H9 (cell line): Measurements from ENCODE around the gene HSD3B1. TPM values are rescaled to one million over a fixed set of nuclear protein-coding genes. Genes with fewer than 3 reads are reported as not detected.

Source experiments
- DNase-seq: peaks from one replicate; pipeline ENCODE4 v3.0.0-alpha.2; 2017
- H2AFZ ChIP-seq: one replicate; pipeline ENCODE4 v1.6.1; 2013; ENCODE audit warnings: mild to moderate bottlenecking, low read length, control low read depth, moderate library complexity
- H2AK5ac ChIP-seq: 2 replicates; pipeline ENCODE4 v1.6.1; 2013; ENCODE audit warnings: low read length, control low read depth, mixed read lengths; ENCODE audit not compliant: insufficient read length
- H2BK120ac ChIP-seq: one replicate; pipeline ENCODE4 v1.6.1; 2013; ENCODE audit warnings: low read depth, mild to moderate bottlenecking, low read length, control low read depth, inconsistent platforms; ENCODE audit not compliant: poor library complexity, severe bottlenecking
- H2BK12ac ChIP-seq: 2 replicates; pipeline ENCODE4 v1.6.1; 2013; ENCODE audit warnings: low read length, control low read depth, mixed read lengths, low read depth; ENCODE audit not compliant: insufficient read length
- H2BK15ac ChIP-seq: 2 replicates; pipeline ENCODE4 v1.6.1; 2013; ENCODE audit warnings: low read depth, low read length, control low read depth
- H2BK20ac ChIP-seq: one replicate; pipeline ENCODE4 v1.6.1; 2013; ENCODE audit warnings: low read depth, mild to moderate bottlenecking, low read length, control low read depth, inconsistent platforms; ENCODE audit not compliant: poor library complexity, severe bottlenecking
- H2BK5ac ChIP-seq: 2 replicates; pipeline ENCODE4 v1.6.1; 2013; ENCODE audit warnings: low read length, control low read depth, mixed read lengths; ENCODE audit not compliant: insufficient read length
- H3K14ac ChIP-seq: 2 replicates; pipeline ENCODE4 v1.6.1; 2013; ENCODE audit warnings: low read length, control low read depth; ENCODE audit not compliant: insufficient read depth
- H3K18ac ChIP-seq: 2 replicates; pipeline ENCODE4 v1.6.1; 2013; ENCODE audit warnings: low read depth, mild to moderate bottlenecking, mixed read lengths, low read length, control low read depth; ENCODE audit not compliant: insufficient read length
- H3K23ac ChIP-seq: 2 replicates; pipeline ENCODE4 v1.6.1; 2013; ENCODE audit warnings: low read length, control low read depth, mixed read lengths, low read depth; ENCODE audit not compliant: insufficient read length
- H3K23me2 ChIP-seq: 2 replicates; pipeline ENCODE4 v1.6.1; 2013; ENCODE audit warnings: low read depth, mild to moderate bottlenecking, mixed read lengths, low read length, control low read depth; ENCODE audit not compliant: insufficient read length, poor library complexity, severe bottlenecking
- H3K27ac ChIP-seq: 2 replicates; pipeline ENCODE4 v1.5.1; 2013; ENCODE audit warnings: low read length, control low read depth, mixed read lengths, low read depth; ENCODE audit not compliant: insufficient read length
- H3K27me3 ChIP-seq: 2 replicates; pipeline ENCODE4 v1.6.1; 2013; ENCODE audit warnings: low read length, control low read depth, inconsistent platforms; ENCODE audit not compliant: insufficient read depth
- H3K4ac ChIP-seq: 2 replicates; pipeline ENCODE4 v1.6.1; 2013; ENCODE audit warnings: low read depth, mild to moderate bottlenecking, control low read depth, inconsistent platforms, low read length, moderate library complexity
- H3K4me1 ChIP-seq: 2 replicates; pipeline ENCODE4 v1.6.1; 2013; ENCODE audit warnings: low read length, control low read depth, inconsistent platforms; ENCODE audit not compliant: insufficient read depth
- H3K4me2 ChIP-seq: 2 replicates; pipeline ENCODE4 v1.6.1; 2013; ENCODE audit warnings: low read length, control low read depth, mixed read lengths; ENCODE audit not compliant: insufficient read length, insufficient read depth
- H3K56ac ChIP-seq: 2 replicates; pipeline ENCODE4 v1.6.1; 2013; ENCODE audit warnings: low read depth, mild to moderate bottlenecking, mixed read lengths, low read length, control low read depth; ENCODE audit not compliant: insufficient read length
- H3K79me1 ChIP-seq: 2 replicates; pipeline ENCODE4 v1.6.1; 2013; ENCODE audit warnings: low read depth, mild to moderate bottlenecking, moderate library complexity, low read length, control low read depth, inconsistent platforms; ENCODE audit not compliant: insufficient read depth, poor library complexity, severe bottlenecking
- H3K79me2 ChIP-seq: 2 replicates; pipeline ENCODE4 v1.6.1; 2013; ENCODE audit warnings: low read length, control low read depth, inconsistent platforms; ENCODE audit not compliant: insufficient read depth
- H3K9ac ChIP-seq: 2 replicates; pipeline ENCODE4 v1.6.1; 2013; ENCODE audit warnings: low read length, control low read depth, mixed read lengths; ENCODE audit not compliant: insufficient read length; ENCODE audit errors: extremely low read depth
- H3K9me3 ChIP-seq: one replicate; pipeline ENCODE4 v1.6.1; 2013; ENCODE audit warnings: low read depth, low read length, inconsistent platforms; ENCODE audit not compliant: control insufficient read depth
- H3T11ph ChIP-seq: one replicate; pipeline ENCODE4 v1.6.1; 2013; ENCODE audit warnings: mild to moderate bottlenecking, low read length, control low read depth, inconsistent platforms
- H4K20me1 ChIP-seq: one replicate; pipeline ENCODE4 v1.6.1; 2013; ENCODE audit not compliant: control insufficient read depth, insufficient read length, insufficient read depth
- H4K5ac ChIP-seq: 2 replicates; pipeline ENCODE4 v1.6.1; 2013; ENCODE audit warnings: low read depth, mild to moderate bottlenecking, mixed read lengths, low read length, control low read depth; ENCODE audit not compliant: insufficient read length
- H4K8ac ChIP-seq: replicated peaks from 2 replicates; pipeline ENCODE4 v1.6.1; 2013; ENCODE audit warnings: low read length, control low read depth, mixed read lengths, low read depth; ENCODE audit not compliant: insufficient read length
- H4K91ac ChIP-seq: 2 replicates; pipeline ENCODE4 v1.6.1; 2013; ENCODE audit warnings: low read depth, mild to moderate bottlenecking, moderate library complexity, mixed read lengths, low read length, control low read depth; ENCODE audit not compliant: insufficient read length
- H3K27ac Mint-ChIP-seq, 3 experiments: 2 replicates in 2 of 3; 3 replicates in 1 of 3; pipeline ENCODE4 v1.8.0; 2020 to 2021; ENCODE audit warnings: mixed read lengths in 3 of 3, mild to moderate bottlenecking in 1 of 3, moderate library complexity in 1 of 3
- H3K27me3 Mint-ChIP-seq: 2 replicates; pipeline ENCODE4 v1.8.0; 2021; ENCODE audit warnings: low read depth, mild to moderate bottlenecking, moderate library complexity, mixed read lengths
- H3K36me3 Mint-ChIP-seq, 3 experiments: 2 replicates in 2 of 3; 3 replicates in 1 of 3; pipeline ENCODE4 v1.8.0; 2020 to 2021; ENCODE audit warnings: low read depth in 3 of 3, mixed read lengths in 3 of 3; ENCODE audit not compliant: insufficient read depth in 1 of 3
- H3K4me1 Mint-ChIP-seq, 2 experiments: 2 replicates each; pipeline ENCODE4 v1.8.0; 2020; ENCODE audit warnings: mixed read lengths in 2 of 2
- H3K4me3 Mint-ChIP-seq, 2 experiments: 2 replicates in 1 of 2; 3 replicates in 1 of 2; pipeline ENCODE4 v1.8.0; 2020 to 2021; ENCODE audit warnings: mild to moderate bottlenecking in 2 of 2, mixed read lengths in 2 of 2, moderate library complexity in 1 of 2
- H3K9me3 Mint-ChIP-seq, 2 experiments: 2 replicates in 1 of 2; 3 replicates in 1 of 2; pipeline ENCODE4 v1.8.0; 2020; ENCODE audit warnings: mild to moderate bottlenecking in 2 of 2, mixed read lengths in 2 of 2, moderate library complexity in 1 of 2
- WGBS: extraction: QIAGEN DNeasy Blood & Tissue Kit; methylation state at CpG from one replicate; pipeline ENCODE4 v1.1.7; 2013; ENCODE audit warnings: missing lambda C conversion rate, low lambda C conversion rate, mixed read lengths; ENCODE audit not compliant: insufficient read length; ENCODE audit errors: extremely low coverage; 5-methylcytosine and 5-hydroxymethylcytosine counted together
- total RNA-seq: library from RNA; stranded (reverse); gene quantifications from 2 replicates; pipeline ENCODE4 v1.2.1, GENCODE V29; 2021
- TF ChIP-seq, protein P1 (sequence below): fragments of 200-600 bp; sonication (generic); conservative IDR thresholded peaks from 3 replicates; pipeline ENCODE4 v1.8.0; 2021; ENCODE audit warnings: antibody characterized with exemption, mild to moderate bottlenecking

The HSD3B1 gene
- total RNA-seq, 1 experiment from 2014 or later: not detected

DNA sequence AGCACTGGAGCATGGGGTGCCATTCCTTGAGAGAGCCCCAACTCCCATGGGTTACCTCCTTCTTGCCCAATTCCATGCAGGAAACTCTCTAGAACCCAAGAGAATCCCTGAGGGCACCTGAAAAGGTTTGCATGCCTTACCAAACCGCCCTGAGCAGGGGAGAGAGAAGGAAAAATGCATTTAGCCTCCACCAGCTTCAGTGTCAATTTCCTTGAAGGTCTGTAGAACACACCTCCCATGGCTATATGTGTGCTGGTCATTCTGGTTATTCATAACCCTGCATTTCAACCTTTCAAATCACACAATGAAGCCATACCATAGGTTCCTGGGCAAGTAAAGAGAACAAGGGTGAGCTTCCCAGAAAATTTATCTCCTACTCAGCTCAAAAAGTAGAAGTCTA lies 39.6 kb downstream of the HSD3B1 start:
- no CpG with 5 or more reads among the region's 1 CpG for WGBS
- Histone ChIP-seq H2BK15ac (no peak overlapping the region), H4K91ac (no peak overlapping the region), H3K14ac (no peak overlapping the region), H3K9me3 (no peaks in the 10 kb centered on the region), H3K56ac (no peak overlapping the region), H4K5ac (no peak overlapping the region), H4K20me1 (no peaks in the 10 kb centered on the region), H3K9ac (no peak overlapping the region), H3K4me2 (no peak overlapping the region), H2BK5ac (no peak overlapping the region), H2BK120ac (no peak overlapping the region), H2AFZ (no peak overlapping the region), H3K79me1 (no peaks in the 10 kb centered on the region), H2BK12ac (no peak overlapping the region), H3K4me1 (no peaks in the 10 kb centered on the region), H2AK5ac (no peak overlapping the region), H3K18ac (no peak overlapping the region), H2BK20ac (no peak overlapping the region), H3K23ac (no peak overlapping the region), H3K4ac (no peak overlapping the region), H4K8ac (no peak overlapping the region), H3K27me3 (no peaks in the 10 kb centered on the region), H3T11ph (no peak overlapping the region), H3K27ac (no peak overlapping the region), H3K79me2 (no peaks in the 10 kb centered on the region), H3K23me2 (no peaks in the 10 kb centered on the region)
- Mint-ChIP-seq H3K27me3 (no peaks in the 10 kb centered on the region; the same call in 1 of the 2 replicates), H3K4me1 (peaks cover 3 to 12% of the 10 kb centered on the region in 2 experiments), H3K27ac (no peak overlapping the region), H3K4me3 (no peak overlapping the region), H3K9me3 (no peaks in the 10 kb centered on the region), H3K36me3 (no peaks in the 10 kb centered on the region)
- DNase-seq: no peak
- TF ChIP-seq, protein P1, sequence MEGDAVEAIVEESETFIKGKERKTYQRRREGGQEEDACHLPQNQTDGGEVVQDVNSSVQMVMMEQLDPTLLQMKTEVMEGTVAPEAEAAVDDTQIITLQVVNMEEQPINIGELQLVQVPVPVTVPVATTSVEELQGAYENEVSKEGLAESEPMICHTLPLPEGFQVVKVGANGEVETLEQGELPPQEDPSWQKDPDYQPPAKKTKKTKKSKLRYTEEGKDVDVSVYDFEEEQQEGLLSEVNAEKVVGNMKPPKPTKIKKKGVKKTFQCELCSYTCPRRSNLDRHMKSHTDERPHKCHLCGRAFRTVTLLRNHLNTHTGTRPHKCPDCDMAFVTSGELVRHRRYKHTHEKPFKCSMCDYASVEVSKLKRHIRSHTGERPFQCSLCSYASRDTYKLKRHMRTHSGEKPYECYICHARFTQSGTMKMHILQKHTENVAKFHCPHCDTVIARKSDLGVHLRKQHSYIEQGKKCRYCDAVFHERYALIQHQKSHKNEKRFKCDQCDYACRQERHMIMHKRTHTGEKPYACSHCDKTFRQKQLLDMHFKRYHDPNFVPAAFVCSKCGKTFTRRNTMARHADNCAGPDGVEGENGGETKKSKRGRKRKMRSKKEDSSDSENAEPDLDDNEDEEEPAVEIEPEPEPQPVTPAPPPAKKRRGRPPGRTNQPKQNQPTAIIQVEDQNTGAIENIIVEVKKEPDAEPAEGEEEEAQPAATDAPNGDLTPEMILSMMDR: no peak
